NCI-H345 treated with DMSO at 0.1 percent for 48 hours (cell line): ENCODE data around the gene STMN3.

Source experiments
- DNase-seq: peaks from one replicate; lab custom pipeline; 2025; ENCODE audit not compliant: unreplicated experiment; lab: John Stamatoyannopoulos, UW

Gene STMN3

GRCh38 chr20:63692436-63693082 is 39.3 kb upstream of the STMN3 start:
- no peak for DNase-seq

GRCh38 chr20:63691711-63692435 is 38.6 kb upstream of the STMN3 start:
- DNase-seq: no peak

GRCh38 chr20:63690898-63691710 is 37.9 kb upstream of the STMN3 start:
- no peak for DNase-seq

- no peak for DNase-seq
Measured at GRCh38 chr20:63690003-63690897, 37.0 kb upstream of the STMN3 start.

- no peak for DNase-seq
Measured at GRCh38 chr20:63689046-63690002, 36.1 kb upstream of the STMN3 start.

GRCh38 chr20:63688228-63689045 is 35.2 kb upstream of the STMN3 start:
- no peak for DNase-seq

GRCh38 chr20:63687419-63688178 is 34.4 kb upstream of the STMN3 start:
- no peak for DNase-seq

- no peak for DNase-seq
Measured at GRCh38 chr20:63686492-63687321, 33.5 kb upstream of the STMN3 start.

GRCh38 chr20:63686094-63686491 is 32.9 kb upstream of the STMN3 start:
- DNase-seq: no peak

- no peak for DNase-seq
Measured at GRCh38 chr20:63685269-63686026, 32.2 kb upstream of the STMN3 start.

GRCh38 chr20:63682384-63683139 is 29.3 kb upstream of the STMN3 start:
- no peak for DNase-seq

- DNase-seq: no peak
Measured at GRCh38 chr20:63681609-63682142, 28.5 kb upstream of the STMN3 start.

GRCh38 chr20:63680857-63681608 is 27.8 kb upstream of the STMN3 start:
- no peak for DNase-seq

GRCh38 chr20:63680427-63680826 is 27.2 kb upstream of the STMN3 start:
- no peak for DNase-seq

- DNase-seq: no peak
Measured at GRCh38 chr20:63679799-63680305, 26.6 kb upstream of the STMN3 start.
